Natural killer cell (primary cell): Measurements from ENCODE around the gene ING1. TPM values are rescaled to one million over a fixed set of nuclear protein-coding genes. Genes with fewer than 3 reads are reported as not detected.

Source experiments
- ATAC-seq, 3 donors: fragments of 150-1000 bp in 2 of 3; fragments of 200-7000 bp in 1 of 3; cut with Tn5 transposase; 1 replicate in 1 of 3; 2 replicates in 2 of 3; pipeline ENCODE4 v1.10.0; 2021; ENCODE audit warnings: mild to moderate bottlenecking in 2 of 3, moderate library complexity in 2 of 3
- DNase-seq, 2 donors: peaks; one replicate each; pipeline versions ENCODE4 v3.0.0 to v3.0.0-alpha.2; 2013 to 2021; ENCODE audit warnings: mixed read lengths in 1 of 2
- H3K27ac ChIP-seq: one replicate; pipeline ENCODE4 v1.5.1; 2013; ENCODE audit warnings: mild to moderate bottlenecking, low read length
- H3K27me3 ChIP-seq: one replicate; pipeline ENCODE4 v1.6.1; 2013; ENCODE audit warnings: low read length; ENCODE audit not compliant: control insufficient read depth, insufficient read depth
- H3K36me3 ChIP-seq: one replicate; pipeline ENCODE4 v1.6.1; 2013; ENCODE audit warnings: low read length; ENCODE audit not compliant: control insufficient read depth, insufficient read depth
- H3K4me1 ChIP-seq: one replicate; pipeline ENCODE4 v1.6.1; 2013; ENCODE audit warnings: low read length; ENCODE audit not compliant: control insufficient read depth, insufficient read depth
- H3K4me3 ChIP-seq: one replicate; pipeline ENCODE4 v1.5.1; 2013; ENCODE audit warnings: low read length
- H3K9me3 ChIP-seq: one replicate; pipeline ENCODE4 v1.6.1; 2013; ENCODE audit warnings: low read length; ENCODE audit not compliant: control insufficient read depth, insufficient read depth
- H3K27ac Mint-ChIP-seq, 2 donors: one replicate each; pipeline ENCODE4 v1.8.0; 2022; ENCODE audit warnings: mild to moderate bottlenecking in 2 of 2, mixed read lengths in 2 of 2, moderate library complexity in 1 of 2
- H3K27me3 Mint-ChIP-seq, 2 donors: one replicate each; pipeline ENCODE4 v1.8.0; 2022; ENCODE audit warnings: low read depth in 2 of 2, mixed read lengths in 2 of 2
- H3K36me3 Mint-ChIP-seq: one replicate; pipeline ENCODE4 v1.8.0; 2022; ENCODE audit warnings: mixed read lengths
- H3K4me1 Mint-ChIP-seq, 2 donors: one replicate each; pipeline ENCODE4 v1.8.0; 2022; ENCODE audit warnings: mixed read lengths in 2 of 2
- H3K4me3 Mint-ChIP-seq: one replicate; pipeline ENCODE4 v1.8.0; 2022; ENCODE audit warnings: mild to moderate bottlenecking, moderate library complexity, mixed read lengths
- H3K9me3 Mint-ChIP-seq, 2 donors: one replicate each; pipeline ENCODE4 v1.8.0; 2022; ENCODE audit warnings: mixed read lengths in 2 of 2
- WGBS: methylation state at CpG from one replicate; pipeline ENCODE4 v1.1.7; 2013; ENCODE audit warnings: missing lambda C conversion rate; ENCODE audit not compliant: insufficient coverage; 5-methylcytosine and 5-hydroxymethylcytosine counted together
- intact Hi-C: fragments of 100-400 bp; cut with micrococcal nuclease; formaldehyde crosslinking; loops from one replicate; pipeline ENCODE4 v1.14.2; 2022
- total RNA-seq, 4 donors: library from RNA; stranded (reverse); fragments of 120-200 nt in 1 of 4; gene quantifications; one replicate each; pipeline versions ENCODE4 v1.2.3 to v1.2.4, GENCODE V29; 2013 to 2022
- TF ChIP-seq, protein P1 (sequence below): fragments of 200-600 bp; IDR thresholded peaks from one replicate; pipeline ENCODE4 v1.8.0; 2022; ENCODE audit warnings: antibody characterized with exemption

ING1 gene
- total RNA-seq, 3 donors from 2014 or later (not counting 1 experiment from before 2014, with no cell fraction given): 12.6 to 22.5 (median 15.5) TPM

DNA sequence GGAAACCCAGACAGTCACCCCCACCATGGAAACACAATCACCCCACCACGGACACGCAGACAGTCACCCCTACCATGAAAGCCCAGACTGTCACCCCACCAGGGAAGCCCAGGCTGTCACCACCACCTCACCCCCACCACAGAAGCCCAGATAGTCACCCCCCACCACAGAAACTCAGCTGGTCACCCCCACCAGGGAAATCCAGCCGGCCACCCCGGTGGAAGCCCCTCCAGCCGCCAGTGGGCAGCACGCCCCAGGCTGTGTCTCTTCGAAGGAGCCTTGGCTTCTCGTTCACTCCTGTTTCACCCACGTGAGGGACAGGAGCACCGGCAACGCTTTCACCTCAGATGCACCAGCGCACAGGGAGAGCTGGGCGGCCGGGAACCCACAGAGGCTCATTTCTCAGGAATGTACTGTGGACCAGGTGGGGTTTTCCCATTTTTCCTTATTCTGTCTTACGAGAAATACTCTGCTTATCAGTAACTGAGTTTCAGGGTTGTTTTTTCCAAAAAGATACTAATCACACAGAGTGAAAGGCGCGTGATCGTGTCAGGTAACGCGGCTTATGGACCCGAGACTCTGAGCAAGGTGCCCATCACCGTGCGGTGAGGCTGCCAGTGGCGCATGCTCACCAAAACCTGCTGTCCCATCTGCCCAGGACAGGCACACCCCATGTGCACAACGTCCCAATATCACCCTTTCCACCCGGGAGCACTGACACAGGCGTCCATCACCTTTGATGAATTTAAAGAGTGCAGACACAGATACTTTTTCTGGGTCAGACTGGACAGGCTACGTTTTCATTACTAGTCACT lies 35.6 kb upstream of the ING1 start:
- peak overlapping the region; percentile 77 to 78 for H3K27ac Mint-ChIP-seq
- no peaks in the 10 kb centered on the region for H3K9me3 ChIP-seq
- H3K4me3 Mint-ChIP-seq: peak overlapping the region; percentile 25
- TF ChIP-seq, protein P1, sequence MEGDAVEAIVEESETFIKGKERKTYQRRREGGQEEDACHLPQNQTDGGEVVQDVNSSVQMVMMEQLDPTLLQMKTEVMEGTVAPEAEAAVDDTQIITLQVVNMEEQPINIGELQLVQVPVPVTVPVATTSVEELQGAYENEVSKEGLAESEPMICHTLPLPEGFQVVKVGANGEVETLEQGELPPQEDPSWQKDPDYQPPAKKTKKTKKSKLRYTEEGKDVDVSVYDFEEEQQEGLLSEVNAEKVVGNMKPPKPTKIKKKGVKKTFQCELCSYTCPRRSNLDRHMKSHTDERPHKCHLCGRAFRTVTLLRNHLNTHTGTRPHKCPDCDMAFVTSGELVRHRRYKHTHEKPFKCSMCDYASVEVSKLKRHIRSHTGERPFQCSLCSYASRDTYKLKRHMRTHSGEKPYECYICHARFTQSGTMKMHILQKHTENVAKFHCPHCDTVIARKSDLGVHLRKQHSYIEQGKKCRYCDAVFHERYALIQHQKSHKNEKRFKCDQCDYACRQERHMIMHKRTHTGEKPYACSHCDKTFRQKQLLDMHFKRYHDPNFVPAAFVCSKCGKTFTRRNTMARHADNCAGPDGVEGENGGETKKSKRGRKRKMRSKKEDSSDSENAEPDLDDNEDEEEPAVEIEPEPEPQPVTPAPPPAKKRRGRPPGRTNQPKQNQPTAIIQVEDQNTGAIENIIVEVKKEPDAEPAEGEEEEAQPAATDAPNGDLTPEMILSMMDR: no peak
- intact Hi-C loops: no loop called here
- no peak overlapping the region for H3K4me3 ChIP-seq
- DNase-seq: peak in 1 of 2 donors; percentile 25
- WGBS: 92% methylated on average over 28 of the region's 28 CpGs
- peaks cover 41% of the 10 kb centered on the region for H3K36me3 ChIP-seq
- H3K27ac ChIP-seq: no peak overlapping the region
- no peaks in the 10 kb centered on the region for H3K27me3 Mint-ChIP-seq
- no peaks in the 10 kb centered on the region for H3K9me3 Mint-ChIP-seq
- peaks cover 26% of the 10 kb centered on the region for H3K4me1 ChIP-seq
- peak in 2 of 3 donors; percentile 36 to 62 for ATAC-seq
- H3K27me3 ChIP-seq: no peaks in the 10 kb centered on the region
- peaks cover 14 to 21% of the 10 kb centered on the region in 2 donors for H3K4me1 Mint-ChIP-seq
- peaks cover 6% of the 10 kb centered on the region for H3K36me3 Mint-ChIP-seq

DNA sequence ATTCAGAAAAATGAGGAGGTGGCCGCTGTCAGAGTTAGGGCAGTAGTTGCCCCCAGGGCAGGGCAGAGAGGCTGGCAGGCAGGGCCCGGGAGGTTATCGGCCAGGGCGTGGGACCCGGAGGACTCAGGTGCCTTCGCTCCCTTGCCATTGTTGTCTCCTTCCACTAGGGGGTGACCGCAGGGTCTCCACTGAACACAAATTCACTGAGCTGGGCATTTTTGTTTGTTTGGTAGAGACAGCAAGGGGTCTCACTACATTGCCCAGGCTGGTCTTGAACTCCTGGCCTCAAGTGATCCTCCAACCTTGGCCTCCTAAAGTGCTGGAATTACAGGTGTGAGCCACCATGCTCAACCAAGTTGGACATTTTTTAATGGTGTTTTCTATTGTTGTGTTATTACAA lies 32.6 kb upstream of the ING1 start:
- intact Hi-C loops: no loop called here
- 89% methylated on average over 7 of the region's 7 CpGs for WGBS
- Mint-ChIP-seq H3K36me3 (peaks cover 6% of the 10 kb centered on the region), H3K4me3 (no peak overlapping the region), H3K27me3 (no peaks in the 10 kb centered on the region), H3K4me1 (peaks cover 12 to 15% of the 10 kb centered on the region in 2 donors), H3K27ac (no peak overlapping the region), H3K9me3 (no peaks in the 10 kb centered on the region)
- no peaks in the 10 kb centered on the region for H3K9me3 ChIP-seq
- H3K4me3 ChIP-seq: no peak overlapping the region
- H3K27ac ChIP-seq: no peak overlapping the region
- H3K36me3 ChIP-seq: peaks cover 59% of the 10 kb centered on the region
- TF ChIP-seq, protein P1: no peak
- H3K27me3 ChIP-seq: no peaks in the 10 kb centered on the region
- H3K4me1 ChIP-seq: peaks cover 22% of the 10 kb centered on the region
- ATAC-seq (no peak), DNase-seq (peak in 1 of 2 donors; percentile 49)

DNA sequence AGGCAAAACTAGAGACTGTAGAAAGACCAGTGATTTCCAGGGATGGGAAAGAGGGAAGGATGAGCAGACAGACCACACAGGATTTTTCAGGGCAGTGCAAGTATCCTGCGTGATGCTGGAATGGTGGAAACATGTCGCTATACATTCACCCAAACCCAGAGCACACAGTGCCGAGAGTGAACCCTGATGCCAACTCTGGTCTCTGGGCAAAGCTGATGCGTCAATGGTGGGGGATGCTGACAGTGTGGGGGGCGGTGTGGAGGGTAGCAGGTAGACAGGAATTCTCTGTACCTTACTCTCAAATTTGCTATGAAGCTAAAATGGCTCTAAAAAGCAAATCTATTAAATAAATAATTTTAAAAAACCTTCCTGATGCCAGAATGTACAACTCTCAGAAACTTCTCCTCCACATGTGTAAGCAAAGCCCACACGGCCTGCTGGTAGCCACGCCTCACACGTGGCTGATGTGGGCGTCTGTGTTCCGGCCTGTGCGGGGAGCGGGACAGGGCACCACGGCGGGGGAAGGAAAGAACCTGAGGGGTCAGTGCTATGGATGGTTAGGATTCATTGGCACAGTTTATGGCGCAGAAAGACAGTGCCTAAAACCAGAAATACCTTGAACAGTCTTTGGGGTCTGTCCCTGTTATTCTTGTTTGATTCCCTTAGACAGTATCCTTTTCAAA lies 31.5 kb upstream of the ING1 start:
- Mint-ChIP-seq H3K4me3 (no peak overlapping the region), H3K4me1 (peaks cover 4 to 6% of the 10 kb centered on the region in 2 donors), H3K36me3 (peaks cover 6% of the 10 kb centered on the region), H3K27ac (no peak overlapping the region), H3K27me3 (no peaks in the 10 kb centered on the region), H3K9me3 (no peaks in the 10 kb centered on the region)
- 81% methylated on average over 12 of the region's 15 CpGs for WGBS
- no peak overlapping the region for H3K4me3 ChIP-seq
- DNase-seq: no peak
- H3K9me3 ChIP-seq: no peaks in the 10 kb centered on the region
- no peak overlapping the region for H3K27ac ChIP-seq
- TF ChIP-seq, protein P1: no peak
- intact Hi-C loops: no loop called here
- H3K4me1 ChIP-seq: peaks cover 10% of the 10 kb centered on the region
- H3K36me3 ChIP-seq: peaks cover 62% of the 10 kb centered on the region
- H3K27me3 ChIP-seq: no peaks in the 10 kb centered on the region
- no peak for ATAC-seq
